DND-41 (cell line): ENCODE measurements around the gene ARHGAP32.

Source experiments
- EZH2 ChIP-seq: IDR thresholded peaks from 3 replicates; pipeline ENCODE4 v1.6.1; 2012; ENCODE audit warnings: borderline replicate concordance, low read depth, mild to moderate bottlenecking, moderate library complexity, low read length, inconsistent platforms; ENCODE audit not compliant: severe bottlenecking
- TF ChIP-seq, protein P1 (sequence below): IDR thresholded peaks from 2 replicates; pipeline ENCODE4 v1.5.1; 2012; ENCODE audit warnings: borderline replicate concordance, low read length, moderate library complexity, mild to moderate bottlenecking; ENCODE audit not compliant: poor library complexity, severe bottlenecking; ENCODE audit errors: extremely low read depth

GRCh38 chr11:128916037-128916572 is 276.0 kb downstream of the ARHGAP32 start:
- TF ChIP-seq, protein P1, sequence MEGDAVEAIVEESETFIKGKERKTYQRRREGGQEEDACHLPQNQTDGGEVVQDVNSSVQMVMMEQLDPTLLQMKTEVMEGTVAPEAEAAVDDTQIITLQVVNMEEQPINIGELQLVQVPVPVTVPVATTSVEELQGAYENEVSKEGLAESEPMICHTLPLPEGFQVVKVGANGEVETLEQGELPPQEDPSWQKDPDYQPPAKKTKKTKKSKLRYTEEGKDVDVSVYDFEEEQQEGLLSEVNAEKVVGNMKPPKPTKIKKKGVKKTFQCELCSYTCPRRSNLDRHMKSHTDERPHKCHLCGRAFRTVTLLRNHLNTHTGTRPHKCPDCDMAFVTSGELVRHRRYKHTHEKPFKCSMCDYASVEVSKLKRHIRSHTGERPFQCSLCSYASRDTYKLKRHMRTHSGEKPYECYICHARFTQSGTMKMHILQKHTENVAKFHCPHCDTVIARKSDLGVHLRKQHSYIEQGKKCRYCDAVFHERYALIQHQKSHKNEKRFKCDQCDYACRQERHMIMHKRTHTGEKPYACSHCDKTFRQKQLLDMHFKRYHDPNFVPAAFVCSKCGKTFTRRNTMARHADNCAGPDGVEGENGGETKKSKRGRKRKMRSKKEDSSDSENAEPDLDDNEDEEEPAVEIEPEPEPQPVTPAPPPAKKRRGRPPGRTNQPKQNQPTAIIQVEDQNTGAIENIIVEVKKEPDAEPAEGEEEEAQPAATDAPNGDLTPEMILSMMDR: no peak
- no peak for TF ChIP-seq EZH2
